ENCODE data around the gene FAH.

Gene FAH

GRCh38 chr15:80179025-80179759 lies 26.4 kb downstream of the FAH start:
- TF ChIP-seq EZH2phosphoT487 (IDR thresholded peaks at IDR 0.05; ENCODE audit: borderline replicate concordance, low read length) (no peak), CTCF (IDR thresholded peaks at IDR 0.05; ENCODE audit: low read depth, low read length, poor library complexity, severe bottlenecking) (no peak)
- H3K27ac ChIP-seq (ENCODE audit: low read depth, low read length): no peak overlapping the region

GRCh38 chr15:80179935-80180334 lies 27.1 kb downstream of the FAH start:
- H3F3A ChIP-seq (ENCODE audit: control insufficient read depth, insufficient read depth): no peaks in the 10 kb centered on the region
- H3K79me2 ChIP-seq (ENCODE audit: control insufficient read depth, low read length): no peaks in the 10 kb centered on the region
- no peak overlapping the region for H3K4me3 ChIP-seq (ENCODE audit: low read length)
- TF ChIP-seq EZH2phosphoT487 (IDR thresholded peaks at IDR 0.05; ENCODE audit: borderline replicate concordance, low read length): no peak
- TF ChIP-seq CTCF (IDR thresholded peaks at IDR 0.05; ENCODE audit: low read depth, low read length, poor library complexity, severe bottlenecking): no peak
- H3K27me3 ChIP-seq (ENCODE audit: control insufficient read depth, low read length): no peaks in the 10 kb centered on the region
- no peaks in the 10 kb centered on the region for H4K20me1 ChIP-seq (ENCODE audit: control insufficient read depth, insufficient read depth, low read depth, low read length)
- no peaks in the 10 kb centered on the region for H3K9me2 ChIP-seq (replicated peaks; ENCODE audit: control insufficient read depth, low read length)
- no peak overlapping the region for H3K4me2 ChIP-seq (ENCODE audit: low read length)
- no peaks in the 10 kb centered on the region for H3K36me3 ChIP-seq (ENCODE audit: control insufficient read depth, low read length)
- no peak overlapping the region for H3K27ac ChIP-seq (ENCODE audit: low read depth, low read length)
- H3K4me1 ChIP-seq (ENCODE audit: control insufficient read depth, low read length): no peaks in the 10 kb centered on the region
- no peaks in the 10 kb centered on the region for H3K9me3 ChIP-seq (ENCODE audit: control insufficient read depth, insufficient read depth, low read length)

More at GRCh38 chr15:80179025-80179759, 26.4 kb downstream of the FAH start:
- H3K79me2 ChIP-seq (ENCODE audit: control insufficient read depth, low read length): no peaks in the 10 kb centered on the region
- no peaks in the 10 kb centered on the region for H3K36me3 ChIP-seq (ENCODE audit: control insufficient read depth, low read length)
- H3K4me2 ChIP-seq (ENCODE audit: low read length): no peak overlapping the region
- H3K9me3 ChIP-seq (ENCODE audit: control insufficient read depth, insufficient read depth, low read length): no peaks in the 10 kb centered on the region
- H3K9me2 ChIP-seq (replicated peaks; ENCODE audit: control insufficient read depth, low read length): no peaks in the 10 kb centered on the region
- H3K27me3 ChIP-seq (ENCODE audit: control insufficient read depth, low read length): no peaks in the 10 kb centered on the region
- H3K4me1 ChIP-seq (ENCODE audit: control insufficient read depth, low read length): no peaks in the 10 kb centered on the region
- H4K20me1 ChIP-seq (ENCODE audit: control insufficient read depth, insufficient read depth, low read depth, low read length): no peaks in the 10 kb centered on the region
- no peaks in the 10 kb centered on the region for H3F3A ChIP-seq (ENCODE audit: control insufficient read depth, insufficient read depth)
- H3K4me3 ChIP-seq (ENCODE audit: low read length): no peak overlapping the region

- no peaks in the 10 kb centered on the region for H3F3A ChIP-seq (ENCODE audit: control insufficient read depth, insufficient read depth)
- no peak overlapping the region for H3K4me3 ChIP-seq (ENCODE audit: low read length)
- no peaks in the 10 kb centered on the region for H3K36me3 ChIP-seq (ENCODE audit: control insufficient read depth, low read length)
- TF ChIP-seq CTCF (IDR thresholded peaks at IDR 0.05; ENCODE audit: low read depth, low read length, poor library complexity, severe bottlenecking): no peak
- TF ChIP-seq EZH2phosphoT487 (IDR thresholded peaks at IDR 0.05; ENCODE audit: borderline replicate concordance, low read length): no peak
- no peaks in the 10 kb centered on the region for H3K9me2 ChIP-seq (replicated peaks; ENCODE audit: control insufficient read depth, low read length)
- H3K9me3 ChIP-seq (ENCODE audit: control insufficient read depth, insufficient read depth, low read length): no peaks in the 10 kb centered on the region
- H3K4me2 ChIP-seq (ENCODE audit: low read length): no peak overlapping the region
- no peaks in the 10 kb centered on the region for H3K4me1 ChIP-seq (ENCODE audit: control insufficient read depth, low read length)
- H3K27me3 ChIP-seq (ENCODE audit: control insufficient read depth, low read length): no peaks in the 10 kb centered on the region
- no peak overlapping the region for H3K27ac ChIP-seq (ENCODE audit: low read depth, low read length)
- no peaks in the 10 kb centered on the region for H4K20me1 ChIP-seq (ENCODE audit: control insufficient read depth, insufficient read depth, low read depth, low read length)
- H3K79me2 ChIP-seq (ENCODE audit: control insufficient read depth, low read length): no peaks in the 10 kb centered on the region
These were observed 27.7 kb downstream of the FAH start for GRCh38 chr15:80180468-80180867.

Measured in DOHH2 (cell line).